Inferior parietal cortex (tissue), 1 donor: ENCODE results near the gene STK11IP.

Experiments used
- DNase-seq: peaks from one replicate; pipeline ENCODE4 v3.0.0-alpha.2; 2016; ENCODE audit errors: extremely low spot score

Gene STK11IP

GRCh38 chr2:219634171-219634940 is 36.7 kb downstream of the STK11IP start:
- DNase-seq = no peak

- DNase-seq = no peak
Observed at GRCh38 chr2:219634951-219635751, 37.5 kb downstream of the STK11IP start.

- no peak for DNase-seq
Observed at GRCh38 chr2:219636144-219636915, 38.7 kb downstream of the STK11IP start.

- DNase-seq = no peak
Observed at GRCh38 chr2:219636941-219637841, 39.5 kb downstream of the STK11IP start.

- DNase-seq = no peak
Observed at GRCh38 chr2:219637842-219638185, 40.2 kb downstream of the STK11IP start.

GRCh38 chr2:219638217-219638947 is 40.7 kb downstream of the STK11IP start:
- no peak for DNase-seq

- peak; percentile 61 for DNase-seq
Observed at GRCh38 chr2:219638948-219639755, 41.5 kb downstream of the STK11IP start.

GRCh38 chr2:219641390-219642068 is 43.9 kb downstream of the STK11IP start:
- no peak for DNase-seq

GRCh38 chr2:219642069-219642454 is 44.4 kb downstream of the STK11IP start:
- no peak for DNase-seq

- DNase-seq = peak; percentile 92
Observed at GRCh38 chr2:219642465-219643083, 44.9 kb downstream of the STK11IP start.

GRCh38 chr2:219643084-219643473 is 45.4 kb downstream of the STK11IP start:
- DNase-seq = no peak

- no peak for DNase-seq
Observed at GRCh38 chr2:219643788-219644398, 46.2 kb downstream of the STK11IP start.

GRCh38 chr2:219644801-219645480 is 47.3 kb downstream of the STK11IP start:
- no peak for DNase-seq

- DNase-seq = no peak
Observed at GRCh38 chr2:219645631-219646527, 48.2 kb downstream of the STK11IP start.

- no peak for DNase-seq
Observed at GRCh38 chr2:219648176-219648575, 50.5 kb downstream of the STK11IP start.

- no peak for DNase-seq
Observed at GRCh38 chr2:219648963-219649362, 51.3 kb downstream of the STK11IP start.
